ENCODE results near the gene HERPUD2.
"Not testable (repeated sequence)": the region's sequence is repeated elsewhere in the genome, so short reads cannot be mapped to it uniquely, and the experiment has no call there.

Gene HERPUD2

DNA sequence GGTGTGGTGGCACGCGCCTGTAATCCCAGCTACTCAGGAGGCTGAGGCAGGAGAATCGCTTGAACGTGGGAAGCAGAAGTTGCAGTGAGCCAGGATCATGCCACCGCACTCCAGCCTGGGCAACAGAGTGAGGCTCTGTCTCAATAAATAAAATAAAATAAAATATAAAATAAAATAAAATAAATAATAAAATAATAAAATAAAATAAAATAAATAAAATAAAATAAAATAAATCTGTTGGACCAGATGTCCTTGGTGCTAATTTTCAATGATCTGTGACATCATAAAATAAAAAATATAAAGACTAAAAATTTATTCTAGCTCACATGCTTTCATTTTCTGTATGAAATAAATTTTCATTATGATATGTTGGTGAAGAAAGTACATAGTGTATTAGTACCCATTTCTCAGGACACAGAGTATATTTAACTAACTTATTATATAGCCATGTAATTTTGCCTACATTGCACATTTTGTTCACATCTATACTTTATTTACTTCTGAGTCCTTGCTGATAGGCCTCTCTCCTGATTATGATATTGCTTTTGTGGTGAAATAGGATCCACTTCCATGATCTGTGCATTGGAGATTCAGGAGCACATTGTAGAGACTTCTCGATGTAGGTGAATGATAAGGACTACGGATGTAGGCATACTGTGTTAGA lies 17.8 kb upstream of the HERPUD2 start:
- no peak for DNase-seq

- DNase-seq = peak; percentile 54
Measured at GRCh38 chr7:35707422-35707821, 12.5 kb upstream of the HERPUD2 start.

GRCh38 chr7:35705932-35706461 lies 11.1 kb upstream of the HERPUD2 start:
- DNase-seq = peak; percentile 38

GRCh38 chr7:35704261-35704660 lies 9.3 kb upstream of the HERPUD2 start:
- no peak for DNase-seq

- DNase-seq = no peak
Measured at GRCh38 chr7:35702541-35702940, 7.6 kb upstream of the HERPUD2 start.

- no peak for DNase-seq
Measured at GRCh38 chr7:35701287-35701900, 6.5 kb upstream of the HERPUD2 start.

DNA sequence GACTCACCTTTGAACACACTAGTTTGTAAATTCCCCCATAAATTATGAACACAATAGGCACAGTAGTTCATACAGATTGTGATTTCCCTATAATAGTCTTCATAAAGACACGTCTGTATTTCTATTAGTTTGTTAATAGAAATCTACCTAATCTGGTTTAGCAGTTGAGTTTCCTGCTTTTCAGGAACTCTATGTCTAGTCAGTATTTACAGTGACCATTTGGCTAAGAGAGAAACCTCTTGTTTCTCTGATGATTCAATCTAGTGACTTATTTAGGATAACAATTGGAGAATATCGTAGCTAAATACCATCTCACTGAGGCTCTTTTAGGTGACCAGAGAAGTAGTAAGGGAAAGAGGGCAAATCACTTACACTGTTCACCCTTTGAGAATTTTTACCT lies 5.9 kb upstream of the HERPUD2 start:
- no peak for DNase-seq

DNA sequence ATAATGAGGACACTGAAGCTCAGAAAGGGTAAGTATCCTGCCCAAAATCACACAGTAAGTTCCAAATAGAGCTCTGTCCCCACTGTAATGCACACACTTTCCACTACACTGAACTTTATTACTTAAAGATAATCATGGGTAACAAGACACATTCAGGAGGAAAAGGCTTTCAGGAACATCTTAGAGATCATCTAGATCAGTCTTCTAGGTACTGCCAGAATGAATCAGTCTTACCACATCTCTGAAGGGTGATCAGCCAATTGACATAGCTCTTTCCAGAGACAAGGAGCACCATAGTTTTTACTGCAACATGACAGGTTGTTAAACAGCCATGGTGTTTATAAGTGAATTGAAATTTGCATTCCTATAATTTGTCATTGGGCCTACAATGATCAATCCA lies 5.4 kb upstream of the HERPUD2 start:
- DNase-seq = no peak

GRCh38 chr7:35699796-35700305 lies 4.9 kb upstream of the HERPUD2 start:
- DNase-seq = peak; percentile 37

GRCh38 chr7:35698382-35698781 lies 3.4 kb upstream of the HERPUD2 start:
- not testable (repeated sequence) for DNase-seq

DNA sequence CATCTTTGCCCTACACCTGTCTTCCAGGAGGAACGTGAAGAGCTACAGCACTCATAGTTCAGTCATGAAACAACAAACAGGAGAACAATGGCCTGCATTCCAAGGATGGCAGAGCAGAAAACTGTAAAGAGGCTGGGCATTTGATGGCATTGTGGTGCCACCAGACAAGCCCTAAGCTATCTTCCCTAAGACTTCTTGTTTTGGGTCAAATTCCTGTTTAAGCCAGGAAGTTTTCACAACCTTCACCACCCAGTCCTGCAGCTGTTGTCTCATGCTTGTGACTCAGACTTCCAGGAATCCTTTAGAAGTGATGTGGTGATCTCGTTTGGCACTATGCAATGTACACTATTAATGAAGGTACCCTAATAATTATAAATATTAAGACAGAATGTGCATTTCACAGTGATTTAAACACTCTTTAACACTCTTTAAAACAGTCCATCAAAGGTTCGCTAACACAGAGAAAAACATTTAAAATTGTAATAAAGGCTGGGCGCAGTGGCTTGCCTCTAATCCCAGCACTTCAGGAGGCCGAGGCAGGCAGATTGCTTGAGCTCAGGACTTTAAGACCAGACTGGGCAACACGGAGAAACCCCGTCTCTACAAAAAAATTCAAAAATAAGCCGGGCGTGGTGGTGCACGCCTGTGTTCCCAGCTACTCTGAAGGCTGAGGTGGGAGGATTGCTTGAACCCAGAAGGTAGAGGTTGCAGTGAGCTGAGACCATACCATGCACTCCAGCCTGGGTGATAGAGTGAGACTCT lies 2.7 kb upstream of the HERPUD2 start:
- DNase-seq = peak; percentile 30

DNA sequence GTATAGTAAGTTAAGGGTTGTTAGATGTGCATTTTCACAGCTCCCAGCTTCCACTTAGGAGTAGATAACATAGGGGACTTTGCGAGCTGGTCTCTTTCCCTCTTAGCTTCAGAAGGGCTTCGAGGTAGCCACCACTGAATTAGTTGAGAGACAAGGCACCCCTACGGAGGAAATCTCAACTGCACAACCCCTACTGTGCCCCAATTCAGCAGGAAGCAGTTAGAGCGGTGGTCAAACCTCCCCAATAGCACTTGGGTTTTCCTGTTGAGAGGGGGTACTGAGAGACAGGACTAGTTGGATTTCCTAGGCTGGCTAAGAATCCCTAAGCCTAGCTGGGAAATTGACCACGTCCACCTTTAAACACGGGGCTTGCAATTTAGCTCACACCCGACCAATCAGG lies 1.1 kb upstream of the HERPUD2 start:
- DNase-seq = no peak

DNA sequence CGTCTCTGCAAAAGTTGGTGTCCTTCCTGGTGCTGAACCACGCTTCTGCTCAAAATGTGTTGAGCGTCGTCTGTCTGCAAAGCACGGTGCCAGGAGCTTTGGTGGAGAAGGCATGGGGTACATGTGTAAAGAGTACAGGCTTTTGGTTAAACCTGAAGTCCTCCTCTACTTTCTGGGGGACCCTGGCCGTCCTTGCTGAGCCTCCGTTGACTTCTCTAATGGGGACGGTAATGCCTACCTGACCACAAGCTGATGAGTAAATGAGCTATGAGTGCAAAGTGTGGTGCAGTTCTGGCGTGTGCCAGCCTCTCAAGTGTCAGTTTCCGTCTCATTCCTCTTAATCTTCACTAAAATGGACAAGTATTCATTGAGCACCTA lies 527 bp upstream of the HERPUD2 start:
- no peak for DNase-seq

GRCh38 chr7:35694161-35694783 lies 663 bp downstream of the HERPUD2 start:
- no peak for DNase-seq

DNA sequence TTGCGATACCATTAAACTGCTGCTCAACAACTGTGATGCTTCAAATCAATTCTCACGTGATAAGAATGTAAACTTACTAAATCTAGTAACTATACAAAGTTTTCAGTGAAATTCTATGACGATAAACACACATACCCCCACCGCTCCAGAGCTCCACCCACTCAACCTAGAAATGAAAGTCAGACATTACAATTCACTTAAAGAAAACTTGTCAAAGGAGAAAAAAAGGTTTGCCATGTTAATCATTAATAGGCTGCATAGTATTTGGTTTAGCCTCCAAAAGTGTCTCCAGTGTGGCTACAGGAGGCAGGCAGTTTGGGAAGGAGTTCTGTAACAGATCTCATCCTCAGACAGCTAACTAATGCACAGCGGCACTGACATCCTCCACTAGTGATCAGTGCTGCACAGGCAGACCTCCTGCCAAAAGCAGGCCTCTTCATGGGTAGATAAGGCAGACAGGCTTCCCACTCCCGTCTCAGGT lies 3.1 kb downstream of the HERPUD2 start:
- DNase-seq = no peak

DNA sequence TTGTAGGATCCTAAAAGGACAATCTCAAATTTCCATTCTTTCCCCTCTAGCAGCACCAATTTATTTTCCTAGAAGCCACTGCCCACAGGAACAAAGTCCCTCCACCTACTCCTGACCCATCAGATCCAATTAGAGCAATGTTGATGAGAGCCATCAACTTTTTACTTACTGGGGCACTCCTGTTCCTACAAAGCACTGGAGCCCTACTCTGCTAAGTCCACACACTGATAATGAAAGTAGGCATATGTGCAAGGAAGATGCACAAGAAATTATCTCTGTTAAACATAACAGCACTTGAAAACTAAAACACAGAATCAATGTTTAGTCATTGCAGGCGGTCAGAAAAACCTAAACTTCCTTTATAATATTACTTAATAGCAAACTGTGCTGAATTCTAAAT lies 3.6 kb downstream of the HERPUD2 start:
- no peak for DNase-seq

DNA sequence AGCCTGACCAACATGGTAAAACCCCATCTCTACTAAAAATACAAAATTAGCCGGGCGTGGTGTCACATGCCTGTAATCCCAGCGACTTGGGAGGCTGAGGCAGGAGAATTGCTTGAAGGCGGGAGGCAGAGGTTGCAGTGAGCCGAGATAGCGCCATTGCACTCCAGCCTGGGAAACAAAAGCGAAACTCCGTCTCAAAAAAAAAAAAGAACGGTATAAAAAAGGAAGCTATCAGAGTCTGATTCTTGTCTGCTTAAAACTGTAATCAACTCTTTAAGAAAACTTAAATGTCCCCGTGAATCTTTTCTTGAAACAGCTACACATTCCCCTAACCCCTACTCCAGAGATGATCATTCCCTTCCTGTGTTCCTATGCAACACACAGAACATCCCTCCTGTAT lies 4.3 kb downstream of the HERPUD2 start:
- DNase-seq = not testable (repeated sequence)

- no peak for DNase-seq
Measured at GRCh38 chr7:35685781-35686180, 9.2 kb downstream of the HERPUD2 start.

GRCh38 chr7:35681231-35682029 lies 13.5 kb downstream of the HERPUD2 start:
- DNase-seq = peak; percentile 48

GRCh38 chr7:35680403-35681013 lies 14.4 kb downstream of the HERPUD2 start:
- DNase-seq = no peak

- no peak for DNase-seq
Measured at GRCh38 chr7:35677582-35678356, 17.2 kb downstream of the HERPUD2 start.

Measured in fibroblast of skin of right quadriceps (primary cell).